Tibial nerve (tissue), 4 donors: ENCODE results near the gene CSF3. TPM values are rescaled to one million over a fixed set of nuclear protein-coding genes. Genes with fewer than 3 reads are reported as not detected.

Source experiments
- DNase-seq, 2 donors: peaks; one replicate each; pipeline ENCODE4 v3.0.0-alpha.2; 2019; ENCODE audit warnings: low spot score in 2 of 2
- H3K27ac ChIP-seq, 4 donors: fragments of 200-600 bp; sonication (generic) in 3 of 4; one replicate each; pipeline ENCODE4 v1.5.1; 2017 to 2019; ENCODE audit warnings: mild to moderate bottlenecking in 1 of 4
- H3K27me3 ChIP-seq, 2 donors: fragments of 200-600 bp; sonication (generic) in 1 of 2; one replicate each; pipeline versions ENCODE4 v1.5.1 to v1.6.0; 2017 to 2019
- H3K36me3 ChIP-seq, 3 donors: fragments of 200-600 bp; sonication (generic); one replicate each; pipeline ENCODE4 v1.5.1; 2018 to 2019
- H3K4me1 ChIP-seq, 4 donors: fragments of 200-600 bp; sonication (generic) in 3 of 4; one replicate each; pipeline ENCODE4 v1.5.1; 2017 to 2019
- H3K4me3 ChIP-seq, 4 donors: fragments of 200-600 bp; sonication (generic) in 3 of 4; one replicate each; pipeline ENCODE4 v1.5.1; 2017 to 2019; ENCODE audit warnings: mild to moderate bottlenecking in 1 of 4, moderate library complexity in 1 of 4
- H3K9me3 ChIP-seq, 4 donors: fragments of 200-600 bp; sonication (generic) in 3 of 4; one replicate each; pipeline ENCODE4 v1.5.1; 2017 to 2019
- EP300 ChIP-seq, 2 donors: sonication (generic); formaldehyde crosslinking; IDR thresholded peaks; one replicate each; pipeline ENCODE4 v1.6.1; 2017; ENCODE audit warnings: antibody characterized with exemption in 2 of 2, mild to moderate bottlenecking in 1 of 2
- POLR2A ChIP-seq, 2 donors: fragments of 450-650 bp; IDR thresholded peaks; one replicate each; pipeline ENCODE4 v1.6.1; 2017; ENCODE audit warnings: antibody characterized with exemption in 2 of 2, mild to moderate bottlenecking in 2 of 2, moderate library complexity in 2 of 2
- WGBS, 2 donors: methylation state at CpG; one replicate each; pipeline ENCODE4 v1.1.5; 2018; 5-methylcytosine and 5-hydroxymethylcytosine counted together
- total RNA-seq, 4 donors: library from RNA; depleted of rRNA; stranded (reverse); fragments of >200 nt; gene quantifications; one replicate each; pipeline ENCODE4 v1.1.0, GENCODE V29; 2016
- TF ChIP-seq, protein P1 (sequence below), 5 experiments: fragments of 200-600 bp in 3 of 5; fragments of 450-650 bp in 2 of 5; sonication (generic) in 3 of 5; IDR thresholded peaks; one replicate each; pipeline ENCODE4 v1.5.1; 2016 to 2019; ENCODE audit warnings: antibody characterized with exemption in 5 of 5, mild to moderate bottlenecking in 3 of 5, moderate library complexity in 2 of 5

The CSF3 gene
- total RNA-seq, 4 donors from 2014 or later: 0.59 to 2.1 TPM; not detected in 2

DNA sequence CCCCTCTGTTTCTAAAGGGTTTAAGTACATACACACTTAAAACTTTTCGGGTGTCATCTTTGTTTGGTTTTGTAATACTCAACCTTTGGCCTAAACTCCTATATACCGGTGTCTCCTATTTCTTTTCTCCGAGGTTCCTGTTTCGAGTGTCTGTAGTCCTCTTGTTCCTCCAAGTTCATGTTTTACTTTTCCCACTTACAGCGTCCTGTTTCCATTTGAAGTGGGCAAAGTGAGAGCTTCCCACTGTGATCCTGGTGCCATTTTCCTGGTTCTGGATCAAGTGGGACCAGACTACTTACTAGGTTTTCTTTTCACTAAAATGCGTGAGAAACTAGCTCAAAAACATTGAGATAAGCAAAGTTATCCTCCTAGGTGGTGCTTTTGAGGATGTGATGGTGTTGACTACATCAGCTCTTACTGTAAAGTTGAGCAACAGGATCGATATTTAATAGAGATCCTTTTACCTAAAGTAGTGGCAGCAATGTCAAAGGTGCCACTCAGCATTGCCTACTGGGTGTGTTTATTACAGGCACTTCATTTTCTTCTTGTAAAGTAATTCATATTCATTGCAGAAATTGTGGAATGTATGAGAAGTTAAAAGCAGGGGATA is 33.4 kb upstream of the CSF3 start:
- Histone ChIP-seq H3K4me3 (peak overlapping the region; percentile 63 to 95 (median 90)), H3K36me3 (peaks cover 0 to 29% (median 24%) of the 10 kb centered on the region in 3 donors), H3K27ac (peak overlapping the region in 2 of 4 donors; percentile 92 to 96), H3K4me1 (peaks cover 0 to 35% (median 21%) of the 10 kb centered on the region in 4 donors), H3K9me3 (no peaks in the 10 kb centered on the region), H3K27me3 (no peaks in the 10 kb centered on the region)
- 23 to 33% methylated on average over 7 of the region's 7 CpGs for WGBS, 2 donors
- DNase-seq: no peak
- TF ChIP-seq POLR2A (IDR thresholded peaks at IDR 0.05) (no peak), EP300 (IDR thresholded peaks at IDR 0.05) (no peak)
- TF ChIP-seq, protein P1, sequence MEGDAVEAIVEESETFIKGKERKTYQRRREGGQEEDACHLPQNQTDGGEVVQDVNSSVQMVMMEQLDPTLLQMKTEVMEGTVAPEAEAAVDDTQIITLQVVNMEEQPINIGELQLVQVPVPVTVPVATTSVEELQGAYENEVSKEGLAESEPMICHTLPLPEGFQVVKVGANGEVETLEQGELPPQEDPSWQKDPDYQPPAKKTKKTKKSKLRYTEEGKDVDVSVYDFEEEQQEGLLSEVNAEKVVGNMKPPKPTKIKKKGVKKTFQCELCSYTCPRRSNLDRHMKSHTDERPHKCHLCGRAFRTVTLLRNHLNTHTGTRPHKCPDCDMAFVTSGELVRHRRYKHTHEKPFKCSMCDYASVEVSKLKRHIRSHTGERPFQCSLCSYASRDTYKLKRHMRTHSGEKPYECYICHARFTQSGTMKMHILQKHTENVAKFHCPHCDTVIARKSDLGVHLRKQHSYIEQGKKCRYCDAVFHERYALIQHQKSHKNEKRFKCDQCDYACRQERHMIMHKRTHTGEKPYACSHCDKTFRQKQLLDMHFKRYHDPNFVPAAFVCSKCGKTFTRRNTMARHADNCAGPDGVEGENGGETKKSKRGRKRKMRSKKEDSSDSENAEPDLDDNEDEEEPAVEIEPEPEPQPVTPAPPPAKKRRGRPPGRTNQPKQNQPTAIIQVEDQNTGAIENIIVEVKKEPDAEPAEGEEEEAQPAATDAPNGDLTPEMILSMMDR (IDR thresholded peaks at IDR 0.05): no peak

DNA sequence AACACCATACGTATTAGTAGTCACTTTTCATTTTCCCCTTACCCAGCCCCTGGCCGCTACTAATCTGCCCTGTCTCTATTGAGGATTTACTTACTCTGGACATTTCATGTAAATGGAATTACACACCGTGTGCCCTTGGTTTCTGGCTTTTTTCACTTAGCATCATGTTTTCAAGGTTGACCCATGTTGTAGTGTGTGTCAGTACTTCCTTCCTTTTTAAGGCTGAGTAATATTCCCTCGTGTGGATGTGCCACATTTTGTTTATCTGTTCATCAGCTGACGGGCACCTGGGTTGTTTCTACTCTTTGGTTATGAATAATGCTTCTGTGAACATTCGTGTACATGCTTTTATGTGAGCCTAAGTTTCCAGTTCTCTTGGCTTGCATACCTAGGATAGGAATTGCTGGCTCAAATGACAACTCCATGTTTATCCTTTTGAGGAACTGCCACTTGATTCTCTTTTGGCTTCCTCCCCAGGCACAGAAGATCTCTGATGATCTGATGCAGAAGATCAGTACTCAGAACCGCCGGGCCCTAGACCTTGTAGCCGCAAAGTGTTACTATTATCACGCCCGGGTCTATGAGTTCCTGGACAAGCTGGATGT is 26.9 kb upstream of the CSF3 start:
- no peaks in the 10 kb centered on the region for H3K27me3 ChIP-seq
- no peak for DNase-seq
- H3K4me1 ChIP-seq: peaks cover 0 to 5% (median under 1%) of the 10 kb centered on the region in 4 donors
- H3K9me3 ChIP-seq: no peaks in the 10 kb centered on the region
- peaks cover 8 to 93% (median 78%) of the 10 kb centered on the region in 3 donors for H3K36me3 ChIP-seq
- H3K27ac ChIP-seq: no peak overlapping the region
- TF ChIP-seq, protein P1 (IDR thresholded peaks at IDR 0.05): no peak
- TF ChIP-seq EP300 (IDR thresholded peaks at IDR 0.05): no peak
- 94 to 95% methylated on average over 11 of the region's 11 CpGs for WGBS, 2 donors
- no peak overlapping the region for H3K4me3 ChIP-seq

GRCh38 chr17:39994448-39994847 is 20.8 kb upstream of the CSF3 start:
- no peaks in the 10 kb centered on the region for H3K27me3 ChIP-seq
- H3K36me3 ChIP-seq: peaks cover 11 to 96% (median 66%) of the 10 kb centered on the region in 3 donors
- TF ChIP-seq POLR2A (IDR thresholded peaks at IDR 0.05): no peak
- TF ChIP-seq, protein P1 (IDR thresholded peaks at IDR 0.05): no peak
- no peak for TF ChIP-seq EP300 (IDR thresholded peaks at IDR 0.05)
- H3K9me3 ChIP-seq: no peaks in the 10 kb centered on the region
- peaks cover 0 to 10% (median 0%) of the 10 kb centered on the region in 4 donors for H3K4me1 ChIP-seq
- no peak for DNase-seq
- H3K4me3 ChIP-seq: no peak overlapping the region
- WGBS, 2 donors: 87 to 90% methylated on average over 11 of the region's 11 CpGs
- no peak overlapping the region for H3K27ac ChIP-seq

- H3K27ac ChIP-seq: no peak overlapping the region
- H3K9me3 ChIP-seq: no peaks in the 10 kb centered on the region
- H3K4me3 ChIP-seq: no peak overlapping the region
- H3K4me1 ChIP-seq: peaks cover 0 to 10% (median 0%) of the 10 kb centered on the region in 4 donors
- WGBS, 2 donors: 94 to 97% methylated on average over 6 of the region's 6 CpGs
- DNase-seq: no peak
- TF ChIP-seq EP300 (IDR thresholded peaks at IDR 0.05): no peak
- no peak for TF ChIP-seq POLR2A (IDR thresholded peaks at IDR 0.05)
- TF ChIP-seq, protein P1 (IDR thresholded peaks at IDR 0.05): no peak
- peaks cover 6 to 86% (median 57%) of the 10 kb centered on the region in 3 donors for H3K36me3 ChIP-seq
- H3K27me3 ChIP-seq: no peaks in the 10 kb centered on the region
These were observed 19.8 kb upstream of the CSF3 start for GRCh38 chr17:39995438-39995837.

- Histone ChIP-seq H3K27ac (no peak overlapping the region), H3K36me3 (peaks cover 3 to 79% (median 50%) of the 10 kb centered on the region in 3 donors), H3K27me3 (no peaks in the 10 kb centered on the region), H3K9me3 (no peaks in the 10 kb centered on the region), H3K4me1 (peaks cover 0 to 10% (median 0%) of the 10 kb centered on the region in 4 donors), H3K4me3 (no peak overlapping the region)
- no peak for DNase-seq
- TF ChIP-seq POLR2A (IDR thresholded peaks at IDR 0.05): no peak
- TF ChIP-seq, protein P1 (IDR thresholded peaks at IDR 0.05): no peak
- no peak for TF ChIP-seq EP300 (IDR thresholded peaks at IDR 0.05)
- WGBS, 2 donors: 73 to 79% methylated on average over 8 of the region's 8 CpGs
These were observed 19.1 kb upstream of the CSF3 start for GRCh38 chr17:39996162-39996561.
